H1 (cell line): ENCODE results near the gene GIT1. TPM values are rescaled to one million over a fixed set of nuclear protein-coding genes. Genes with fewer than 3 reads are reported as not detected.

Source experiments
- CTCF ChIA-PET: fragments of 300-600 bp; sonication (Branson Sonifier 250); formaldehyde crosslinking; loops from one replicate; lab custom pipeline; 2021; ENCODE audit not compliant: partially characterized antibody; lab: Charles Lee
- POLR2A ChIA-PET: fragments of 300-600 bp; sonication (Branson Sonifier 250); formaldehyde crosslinking; loops from one replicate; lab custom pipeline; 2021; ENCODE audit warnings: inconsistent platforms; ENCODE audit not compliant: partially characterized antibody; lab: Charles Lee
- DNase-seq, 2 experiments: peaks; one replicate each; pipeline versions ENCODE4 v3.0.0 to v3.0.0-alpha.2; 2010 to 2022; ENCODE audit warnings: low spot score in 2 of 2, low read depth in 1 of 2, mixed read lengths in 1 of 2
- FAIRE-seq: peaks from 2 replicates; lab custom pipeline; 2011; peaks lifted over from hg19 to GRCh38; lab: Jason Lieb, UNC
- H2AFZ ChIP-seq: 2 replicates; pipeline ENCODE4 v1.8.1; 2012; ENCODE audit warnings: low read length, inconsistent platforms
- H2AK5ac ChIP-seq: 2 replicates; pipeline ENCODE4 v1.6.1; 2013; ENCODE audit warnings: low read depth, low read length
- H2BK120ac ChIP-seq: replicated peaks from 2 replicates; pipeline ENCODE3; 2013; ENCODE audit warnings: low read depth, low read length, inconsistent platforms
- H2BK12ac ChIP-seq: 2 replicates; pipeline ENCODE4 v1.6.1; 2013; ENCODE audit warnings: low read depth, low read length
- H2BK15ac ChIP-seq: 2 replicates; pipeline ENCODE4 v1.6.1; 2013; ENCODE audit warnings: low read length
- H2BK20ac ChIP-seq: 2 replicates; pipeline ENCODE4 v1.6.1; 2013; ENCODE audit warnings: low read length
- H2BK5ac ChIP-seq: 2 replicates; pipeline ENCODE4 v1.6.1; 2013; ENCODE audit warnings: low read depth, low read length
- H3K14ac ChIP-seq: 2 replicates; pipeline ENCODE4 v1.6.1; 2013; ENCODE audit warnings: inconsistent platforms; ENCODE audit not compliant: insufficient read length
- H3K18ac ChIP-seq: 2 replicates; pipeline ENCODE4 v1.6.1; 2013; ENCODE audit warnings: low read length; ENCODE audit errors: extremely low read depth
- H3K23ac ChIP-seq: 2 replicates; pipeline ENCODE4 v1.6.1; 2013; ENCODE audit warnings: inconsistent platforms; ENCODE audit not compliant: insufficient read length
- H3K23me2 ChIP-seq: 2 replicates; pipeline ENCODE4 v1.6.1; 2013; ENCODE audit warnings: low read depth, low read length
- H3K27ac ChIP-seq: 2 replicates; pipeline ENCODE4 v1.6.1; 2011; ENCODE audit warnings: low read depth, low read length, inconsistent platforms
- H3K27me3 ChIP-seq, 4 experiments: replicated peaks in 1 of 4; 1 replicate in 1 of 4; 2 replicates in 3 of 4; pipeline versions ENCODE4 v1.6.1 to v1.8.1; 2011 to 2013; ENCODE audit warnings: low read length in 3 of 4, mild to moderate bottlenecking in 3 of 4, inconsistent platforms in 2 of 4, mixed read lengths in 2 of 4, moderate library complexity in 1 of 4; ENCODE audit not compliant: control insufficient read depth in 3 of 4, insufficient read depth in 3 of 4; ENCODE audit errors: extremely low read depth in 1 of 4
- H3K36me3 ChIP-seq, 4 experiments: 2 replicates each; pipeline versions ENCODE4 v1.6.1 to v1.8.1; 2011 to 2013; ENCODE audit warnings: mild to moderate bottlenecking in 4 of 4, low read length in 3 of 4, moderate library complexity in 2 of 4, control low read depth in 1 of 4, inconsistent platforms in 1 of 4; ENCODE audit not compliant: insufficient read depth in 4 of 4, control insufficient read depth in 2 of 4
- H3K4ac ChIP-seq: replicated peaks from 2 replicates; pipeline ENCODE3; 2013; ENCODE audit warnings: low read length, low read depth, mixed read lengths, inconsistent platforms; ENCODE audit not compliant: insufficient read length
- H3K4me1 ChIP-seq, 4 experiments: replicated peaks in 1 of 4; 1 replicate in 1 of 4; 2 replicates in 3 of 4; pipeline versions ENCODE4 v1.6.1 to v1.8.1; 2011 to 2013; ENCODE audit warnings: low read length in 3 of 4, inconsistent platforms in 2 of 4, mixed read lengths in 1 of 4; ENCODE audit not compliant: insufficient read depth in 4 of 4, control insufficient read depth in 3 of 4
- H3K4me2 ChIP-seq, 2 experiments: 2 replicates each; pipeline versions ENCODE4 v1.6.1 to v1.8.1; 2011 to 2013; ENCODE audit warnings: low read depth in 2 of 2, low read length in 2 of 2, control low read depth in 1 of 2, inconsistent platforms in 1 of 2, mild to moderate bottlenecking in 1 of 2; ENCODE audit not compliant: insufficient read depth in 1 of 2
- H3K4me3 ChIP-seq, 4 experiments: fragments of 200-600, 300-600 bp in 1 of 4; sonication (generic), shearing (Covaris generic), sonication (Bioruptor Twin) in 1 of 4; 2 replicates each; pipeline versions ENCODE4 v1.5.1 to v1.8.1; 2011 to 2016; ENCODE audit warnings: low read length in 4 of 4, low read depth in 3 of 4, control low read depth in 2 of 4, inconsistent platforms in 2 of 4, mild to moderate bottlenecking in 2 of 4, mixed read lengths in 1 of 4, moderate library complexity in 1 of 4; ENCODE audit not compliant: insufficient read depth in 2 of 4; ENCODE audit errors: extremely low read depth in 1 of 4
- H3K56ac ChIP-seq: replicated peaks from 2 replicates; pipeline ENCODE3; 2013; ENCODE audit warnings: low read depth, mild to moderate bottlenecking, mixed read lengths, low read length, inconsistent platforms; ENCODE audit not compliant: insufficient read length
- H3K79me1 ChIP-seq: 2 replicates; pipeline ENCODE4 v1.6.1; 2013; ENCODE audit warnings: low read depth, low read length, control low read depth
- H3K79me2 ChIP-seq, 2 experiments: 2 replicates each; pipeline versions ENCODE4 v1.6.1 to v1.8.1; 2012 to 2013; ENCODE audit warnings: low read length in 2 of 2, mild to moderate bottlenecking in 2 of 2, inconsistent platforms in 1 of 2; ENCODE audit not compliant: insufficient read depth in 2 of 2, control insufficient read depth in 1 of 2
- H3K9ac ChIP-seq, 4 experiments: replicated peaks in 1 of 4; 1 replicate in 1 of 4; 2 replicates in 3 of 4; pipeline versions ENCODE4 v1.6.1 to v1.8.1; 2011 to 2013; ENCODE audit warnings: low read depth in 3 of 4, low read length in 3 of 4, control low read depth in 2 of 4, mild to moderate bottlenecking in 2 of 4, moderate library complexity in 2 of 4, inconsistent platforms in 1 of 4; ENCODE audit errors: extremely low read depth in 1 of 4
- H3K9me3 ChIP-seq, 2 experiments: 2 replicates each; pipeline versions ENCODE4 v1.6.1 to v1.8.1; 2012 to 2013; ENCODE audit warnings: mild to moderate bottlenecking in 2 of 2, moderate library complexity in 2 of 2, control low read depth in 1 of 2, inconsistent platforms in 1 of 2, low read depth in 1 of 2, low read length in 1 of 2, mixed read lengths in 1 of 2; ENCODE audit not compliant: insufficient read depth in 2 of 2
- H4K20me1 ChIP-seq, 2 experiments: replicated peaks in 1 of 2; 2 replicates each; pipeline versions ENCODE3 to v1.8.1; 2011 to 2013; ENCODE audit warnings: inconsistent platforms in 2 of 2, low read length in 2 of 2, mild to moderate bottlenecking in 1 of 2; ENCODE audit not compliant: insufficient read depth in 2 of 2, control insufficient read depth in 1 of 2
- H4K5ac ChIP-seq: 2 replicates; pipeline ENCODE4 v1.6.1; 2013; ENCODE audit warnings: low read length, low read depth, mixed read lengths, inconsistent platforms; ENCODE audit not compliant: insufficient read length
- H4K8ac ChIP-seq: 2 replicates; pipeline ENCODE4 v1.8.0; 2013; ENCODE audit warnings: mild to moderate bottlenecking, moderate library complexity, low read length, inconsistent platforms; ENCODE audit not compliant: insufficient read depth; ENCODE audit errors: extremely low read depth
- H4K91ac ChIP-seq: replicated peaks from 2 replicates; pipeline ENCODE3; 2013; ENCODE audit warnings: low read length, mixed read lengths, inconsistent platforms; ENCODE audit not compliant: insufficient read length
- ASH2L ChIP-seq: fragments of 200-600, 300-600 bp; sonication (generic); IDR thresholded peaks from one replicate; pipeline ENCODE4 v1.7.1; 2017; ENCODE audit warnings: low read length
- BCL11A ChIP-seq, 2 experiments: IDR thresholded peaks; one replicate each; pipeline ENCODE4 v1.6.1; 2011; ENCODE audit warnings: low read depth in 2 of 2, low read length in 2 of 2, mild to moderate bottlenecking in 2 of 2
- CBX8 ChIP-seq: fragments of 300-800, 300-1000 bp; sonication (generic); IDR thresholded peaks from 2 replicates; pipeline ENCODE4 v1.7.1; 2016; ENCODE audit warnings: low read depth, low read length, borderline replicate concordance
- CREB1 ChIP-seq: IDR thresholded peaks from 2 replicates; pipeline ENCODE4 v1.6.1; 2012; ENCODE audit warnings: inconsistent platforms
- CTBP2 ChIP-seq: IDR thresholded peaks from 2 replicates; pipeline ENCODE4 v1.7.0; 2011; ENCODE audit warnings: borderline replicate concordance, mild to moderate bottlenecking, moderate library complexity, mixed read lengths, low read length; ENCODE audit not compliant: insufficient read depth, insufficient read length
- GABPA ChIP-seq: IDR thresholded peaks from 2 replicates; pipeline ENCODE4 v1.6.1; 2011; ENCODE audit warnings: mild to moderate bottlenecking, low read length, moderate library complexity, borderline replicate concordance; ENCODE audit not compliant: insufficient read depth
- JUND ChIP-seq: IDR thresholded peaks from 2 replicates; pipeline ENCODE4 v1.6.1; 2011; ENCODE audit warnings: mild to moderate bottlenecking, improper control_type of control experiment, low read length
- NANOG ChIP-seq: IDR thresholded peaks from 2 replicates; pipeline ENCODE4 v1.6.1; 2011; ENCODE audit warnings: low read length, low read depth, mild to moderate bottlenecking, inconsistent platforms; ENCODE audit not compliant: insufficient read depth, poor library complexity, severe bottlenecking
- POLR2A ChIP-seq, 2 experiments: IDR thresholded peaks; 1 replicate in 1 of 2; 2 replicates in 1 of 2; pipeline ENCODE4 v1.6.1; 2011; ENCODE audit warnings: low read depth in 2 of 2, low read length in 2 of 2, mild to moderate bottlenecking in 2 of 2; ENCODE audit errors: control extremely low read depth in 1 of 2
- POU5F1 ChIP-seq: IDR thresholded peaks from 2 replicates; pipeline ENCODE4 v1.6.1; 2011; ENCODE audit warnings: low read depth, mild to moderate bottlenecking, low read length, moderate library complexity
- RBBP5 ChIP-seq: IDR thresholded peaks from 2 replicates; pipeline ENCODE4 v1.7.1; 2012; ENCODE audit warnings: low read depth, mild to moderate bottlenecking, inconsistent platforms, low read length, moderate library complexity, borderline replicate concordance
- RFX5 ChIP-seq: IDR thresholded peaks from 2 replicates; pipeline ENCODE4 v1.6.1; 2011; ENCODE audit warnings: low read depth, low read length, improper control_type of control experiment, borderline replicate concordance
- SIRT6 ChIP-seq: IDR thresholded peaks from one replicate; pipeline ENCODE4 v1.7.1; 2012; ENCODE audit warnings: low read length, inconsistent platforms
- SIX5 ChIP-seq: IDR thresholded peaks from 2 replicates; pipeline ENCODE4 v1.6.1; 2011; ENCODE audit warnings: mild to moderate bottlenecking, low read depth, low read length
- SUZ12 ChIP-seq: fragments of 200-600 bp; sonication (generic); IDR thresholded peaks from 2 replicates; pipeline ENCODE4 v1.6.1; 2012; ENCODE audit warnings: mild to moderate bottlenecking, inconsistent platforms, low read length, moderate library complexity, mixed read lengths
- WGBS, 2 experiments: shearing (Covaris generic) in 1 of 2; methylation state at CpG; one replicate each; pipeline versions ENCODE4 v1.1.6 to v1.1.7; 2013 to 2015; ENCODE audit warnings: low lambda C conversion rate in 2 of 2, mixed read lengths in 2 of 2, inconsistent platforms in 1 of 2, low coverage in 1 of 2, missing lambda C conversion rate in 1 of 2; ENCODE audit not compliant: insufficient replicate concordance in 2 of 2, insufficient coverage in 1 of 2, insufficient read length in 1 of 2; ENCODE audit errors: extremely low coverage in 1 of 2, missing lambda C conversion rate in 1 of 2; 5-methylcytosine and 5-hydroxymethylcytosine counted together
- polyA plus RNA-seq, 7 experiments: library from polyadenylated mRNA; depleted of rRNA in 3 of 7; stranded (reverse) in 5 of 7; unstranded in 2 of 7; fragments of >200 nt in 5 of 7; fragments of 200-250 nt in 2 of 7; gene quantifications; 1 replicate in 5 of 7; 2 replicates in 1 of 7; 4 replicates in 1 of 7; pipeline versions ENCODE4 v1.2.1 to v1.2.3, GENCODE V29; 2011 to 2013; ENCODE audit warnings: missing spikeins in 2 of 7, mixed read lengths in 2 of 7
- total RNA-seq: library from RNA; stranded (reverse); fragmentation: NEBNext Ultra II Directional; extraction: Animal tissue kit (Norgen Biotek cat#: 25700); gene quantifications from 2 replicates; pipeline ENCODE4 v1.2.1, GENCODE V29; 2021

The GIT1 gene
- total and polyA plus RNA-seq, 2 of the 8 experiments (the other 6 are each of a cell fraction or from before 2014, with no cell fraction given) = 62.4 to 63.0 TPM

DNA sequence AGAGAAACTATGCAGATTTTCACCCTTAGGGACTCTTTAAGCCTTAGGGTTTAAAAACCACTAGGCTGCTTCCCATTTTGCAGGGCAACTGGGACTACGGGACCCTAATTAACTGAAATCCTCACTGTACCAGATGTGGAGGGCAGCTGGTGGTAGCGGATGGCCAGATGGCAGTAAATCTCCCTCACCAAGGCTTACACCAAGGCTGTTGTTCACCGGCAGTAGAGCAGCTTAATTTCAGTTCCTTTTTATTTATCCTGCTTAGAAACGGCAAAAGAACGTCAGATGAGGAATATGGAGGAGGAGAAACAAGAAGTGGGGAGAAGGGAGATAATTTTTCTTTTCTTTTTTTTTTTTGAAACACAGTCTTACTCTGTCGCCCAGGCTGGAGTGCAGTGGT is 29.1 kb downstream of the GIT1 start:
- Histone ChIP-seq H3K18ac (no peak overlapping the region), H3K9ac (no peak overlapping the region), H3K36me3 (no peaks in the 10 kb centered on the region), H3K79me1 (no peaks in the 10 kb centered on the region), H2BK5ac (no peak overlapping the region), H3K4me3 (no peak overlapping the region), H2BK120ac (no peak overlapping the region), H4K8ac (no peak overlapping the region), H3K4me1 (peaks cover 0 to under 1% (median 0%) of the 10 kb centered on the region in 4 experiments; a peak in 1 of 7 replicates), H2BK15ac (no peak overlapping the region), H2BK20ac (no peak overlapping the region), H4K91ac (no peak overlapping the region), H3K79me2 (no peaks in the 10 kb centered on the region), H3K4ac (no peak overlapping the region), H2AFZ (no peak overlapping the region), H2BK12ac (no peak overlapping the region), H2AK5ac (no peak overlapping the region), H3K9me3 (no peaks in the 10 kb centered on the region), H4K20me1 (no peaks in the 10 kb centered on the region), H3K4me2 (no peak overlapping the region), H3K14ac (no peak overlapping the region), H3K23ac (no peak overlapping the region), H4K5ac (no peak overlapping the region), H3K56ac (no peak overlapping the region), H3K27me3 (peaks cover 0 to 12% (median 9%) of the 10 kb centered on the region in 4 experiments; a peak in 6 of 7 replicates), H3K23me2 (no peaks in the 10 kb centered on the region), H3K27ac (no peak overlapping the region)
- no peak for TF ChIP-seq NANOG
- no peak for TF ChIP-seq SIRT6
- TF ChIP-seq POLR2A (IDR thresholded peaks at IDR 0.05; ENCODE audit: control extremely low read depth in 1 of 2, low read depth in 2 of 2, low read length in 2 of 2) = no peak
- TF ChIP-seq RFX5 = no peak
- TF ChIP-seq CREB1 = no peak
- no peak for TF ChIP-seq JUND
- TF ChIP-seq ASH2L = no peak
- no peak for TF ChIP-seq SUZ12
- no peak for TF ChIP-seq RBBP5
- no peak for TF ChIP-seq BCL11A (IDR thresholded peaks at IDR 0.05; ENCODE audit: low read depth in 2 of 2, low read length in 2 of 2)
- TF ChIP-seq GABPA = no peak
- no peak for TF ChIP-seq SIX5
- no peak for TF ChIP-seq POU5F1
- TF ChIP-seq CBX8 = no peak
- TF ChIP-seq CTBP2 = no peak
- WGBS, 2 experiments = 86% methylated on average over 6 of the region's 6 CpGs; no CpG with 5 or more reads in 1 of the 2 experiments
- peak in 1 of 2 experiments; percentile 19 for DNase-seq
- CTCF ChIA-PET = interaction anchor here (0.6 to 3.2 kb wide), 3 partner anchors 23 to 190 kb away, joined by 6 to 15 read pairs (median 10); no protein-coding TSS in a partner anchor
- POLR2A ChIA-PET = interaction anchor here (0.6 kb wide), 1 partner anchor 806 kb away, joined by 5 read pairs; no protein-coding TSS in a partner anchor
- no peak for FAIRE-seq
